ENCODE results near the gene TNFSF13B. TPM values are rescaled to one million over a fixed set of nuclear protein-coding genes. Genes with fewer than 3 reads are reported as not detected.

Gene TNFSF13B
- total RNA-seq, 1 experiment from 2014 or later: 9.2 TPM

DNA sequence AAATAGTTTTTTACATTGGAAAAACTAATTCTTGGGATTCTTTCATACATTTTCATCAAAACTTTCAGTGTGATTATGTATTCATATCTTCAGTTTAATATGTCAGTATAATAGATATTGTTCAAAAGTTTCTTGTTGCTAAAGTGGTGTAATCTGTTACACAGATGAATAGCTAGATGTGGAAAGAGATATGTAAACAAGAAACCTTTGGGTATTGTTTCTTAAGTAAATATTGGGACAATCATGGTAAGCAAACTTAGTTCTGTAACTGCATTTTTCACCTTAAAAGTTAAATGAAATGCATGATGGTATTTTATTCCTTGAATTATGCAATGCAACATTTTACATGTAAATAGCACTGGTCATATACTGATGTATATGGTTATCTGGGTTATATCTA lies 39.1 kb upstream of the TNFSF13B start:
- Histone ChIP-seq H3K36me3 (ENCODE audit: insufficient read depth, low read length, poor library complexity, severe bottlenecking) (no peaks in the 10 kb centered on the region), H3K4me1 (ENCODE audit: insufficient read depth, low read length, poor library complexity, severe bottlenecking) (peaks cover 3% of the 10 kb centered on the region), H3K4me3 (ENCODE audit: low read depth, low read length, poor library complexity, severe bottlenecking) (no peak overlapping the region), H3K27me3 (replicated peaks; ENCODE audit: insufficient read depth, low read depth, low read length, poor library complexity) (no peaks in the 10 kb centered on the region), H3K27ac (ENCODE audit: low read depth, low read length, poor library complexity, severe bottlenecking) (no peak overlapping the region), H3K9me3 (ENCODE audit: low read depth, low read length, poor library complexity, severe bottlenecking) (no peaks in the 10 kb centered on the region)
- no TSS peak for BruUV-seq (replicated peaks)
- ChIA-PET CTCF (no interaction called here), POLR2A (ENCODE audit: low non-redundant PET) (no interaction called here)
- TF ChIP-seq, protein P1, sequence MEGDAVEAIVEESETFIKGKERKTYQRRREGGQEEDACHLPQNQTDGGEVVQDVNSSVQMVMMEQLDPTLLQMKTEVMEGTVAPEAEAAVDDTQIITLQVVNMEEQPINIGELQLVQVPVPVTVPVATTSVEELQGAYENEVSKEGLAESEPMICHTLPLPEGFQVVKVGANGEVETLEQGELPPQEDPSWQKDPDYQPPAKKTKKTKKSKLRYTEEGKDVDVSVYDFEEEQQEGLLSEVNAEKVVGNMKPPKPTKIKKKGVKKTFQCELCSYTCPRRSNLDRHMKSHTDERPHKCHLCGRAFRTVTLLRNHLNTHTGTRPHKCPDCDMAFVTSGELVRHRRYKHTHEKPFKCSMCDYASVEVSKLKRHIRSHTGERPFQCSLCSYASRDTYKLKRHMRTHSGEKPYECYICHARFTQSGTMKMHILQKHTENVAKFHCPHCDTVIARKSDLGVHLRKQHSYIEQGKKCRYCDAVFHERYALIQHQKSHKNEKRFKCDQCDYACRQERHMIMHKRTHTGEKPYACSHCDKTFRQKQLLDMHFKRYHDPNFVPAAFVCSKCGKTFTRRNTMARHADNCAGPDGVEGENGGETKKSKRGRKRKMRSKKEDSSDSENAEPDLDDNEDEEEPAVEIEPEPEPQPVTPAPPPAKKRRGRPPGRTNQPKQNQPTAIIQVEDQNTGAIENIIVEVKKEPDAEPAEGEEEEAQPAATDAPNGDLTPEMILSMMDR (conservative IDR thresholded peaks at IDR 0.05; ENCODE audit: low read depth, low read length): no peak
- TF ChIP-seq EZH2 (IDR thresholded peaks at IDR 0.05; ENCODE audit: borderline replicate concordance, low read depth, low read length, poor library complexity, severe bottlenecking): no peak
- intact Hi-C loops (cut with micrococcal nuclease; ENCODE audit: unreplicated experiment): no loop called here
- DNase-seq (ENCODE audit: low spot score): no peak

DNA sequence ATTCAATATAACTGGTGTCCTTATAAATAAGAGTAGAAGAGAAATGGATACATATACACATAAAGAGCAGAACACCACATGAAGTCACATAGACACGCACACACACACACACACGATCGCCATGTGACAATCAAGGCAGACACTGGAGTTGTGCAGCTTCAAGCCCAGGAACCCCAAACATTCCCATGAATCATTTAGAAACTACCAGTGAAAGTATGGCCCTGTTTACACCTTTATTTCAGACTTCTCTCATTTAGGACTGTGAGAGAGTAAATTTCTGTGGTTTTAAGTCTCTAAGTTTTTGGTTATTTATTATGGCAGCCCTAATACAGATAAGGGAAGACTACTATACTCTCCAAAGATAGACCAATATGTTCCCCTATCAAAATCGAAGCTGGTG lies 20.4 kb upstream of the TNFSF13B start:
- H3K36me3 ChIP-seq (ENCODE audit: insufficient read depth, low read length, poor library complexity, severe bottlenecking): no peaks in the 10 kb centered on the region
- CTCF ChIA-PET: no interaction called here
- no peak for TF ChIP-seq EZH2 (IDR thresholded peaks at IDR 0.05; ENCODE audit: borderline replicate concordance, low read depth, low read length, poor library complexity, severe bottlenecking)
- TF ChIP-seq, protein P1 (conservative IDR thresholded peaks at IDR 0.05; ENCODE audit: low read depth, low read length): no peak
- no peak overlapping the region for H3K4me3 ChIP-seq (ENCODE audit: low read depth, low read length, poor library complexity, severe bottlenecking)
- H3K27ac ChIP-seq (ENCODE audit: low read depth, low read length, poor library complexity, severe bottlenecking): no peak overlapping the region
- H3K9me3 ChIP-seq (ENCODE audit: low read depth, low read length, poor library complexity, severe bottlenecking): peaks cover 17% of the 10 kb centered on the region
- intact Hi-C loops (cut with micrococcal nuclease; ENCODE audit: unreplicated experiment): no loop called here
- no peaks in the 10 kb centered on the region for H3K27me3 ChIP-seq (replicated peaks; ENCODE audit: insufficient read depth, low read depth, low read length, poor library complexity)
- no peaks in the 10 kb centered on the region for H3K4me1 ChIP-seq (ENCODE audit: insufficient read depth, low read length, poor library complexity, severe bottlenecking)
- no TSS peak for BruUV-seq (replicated peaks)
- no peak for DNase-seq (ENCODE audit: low spot score)
- POLR2A ChIA-PET (ENCODE audit: low non-redundant PET): no interaction called here

DNA sequence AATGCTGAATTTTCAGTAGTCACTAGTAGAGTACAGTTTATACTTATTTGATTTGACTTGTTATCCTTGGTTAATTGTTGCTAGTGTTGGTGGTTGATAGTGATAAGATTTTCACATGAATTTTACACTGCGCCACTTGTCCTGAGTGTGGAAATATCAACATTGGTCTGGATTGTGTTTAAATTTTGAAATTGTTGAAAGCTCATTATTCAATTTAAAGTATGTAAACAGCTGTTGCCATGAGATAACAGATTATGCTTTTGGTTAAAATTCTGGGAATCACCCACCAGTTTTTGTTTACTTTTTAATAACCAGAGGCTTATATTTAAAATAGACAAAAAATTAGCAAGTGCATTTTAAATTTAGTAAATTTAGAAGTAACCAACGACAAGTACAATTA lies 12.3 kb upstream of the TNFSF13B start:
- intact Hi-C loops (cut with micrococcal nuclease; ENCODE audit: unreplicated experiment): no loop called here
- no peak for DNase-seq (ENCODE audit: low spot score)
- no peaks in the 10 kb centered on the region for H3K36me3 ChIP-seq (ENCODE audit: insufficient read depth, low read length, poor library complexity, severe bottlenecking)
- peaks cover 1% of the 10 kb centered on the region for H3K9me3 ChIP-seq (ENCODE audit: low read depth, low read length, poor library complexity, severe bottlenecking)
- H3K4me1 ChIP-seq (ENCODE audit: insufficient read depth, low read length, poor library complexity, severe bottlenecking): no peaks in the 10 kb centered on the region
- ChIA-PET POLR2A (ENCODE audit: low non-redundant PET) (no interaction called here), CTCF (no interaction called here)
- no peak overlapping the region for H3K27ac ChIP-seq (ENCODE audit: low read depth, low read length, poor library complexity, severe bottlenecking)
- BruUV-seq (replicated peaks): no TSS peak
- H3K4me3 ChIP-seq (ENCODE audit: low read depth, low read length, poor library complexity, severe bottlenecking): no peak overlapping the region
- H3K27me3 ChIP-seq (replicated peaks; ENCODE audit: insufficient read depth, low read depth, low read length, poor library complexity): no peaks in the 10 kb centered on the region
- TF ChIP-seq, protein P1 (conservative IDR thresholded peaks at IDR 0.05; ENCODE audit: low read depth, low read length): no peak
- no peak for TF ChIP-seq EZH2 (IDR thresholded peaks at IDR 0.05; ENCODE audit: borderline replicate concordance, low read depth, low read length, poor library complexity, severe bottlenecking)
